Lung (tissue), 12 donors: ENCODE measurements around the gene SLC22A12. TPM values are rescaled to one million over a fixed set of nuclear protein-coding genes. Genes with fewer than 3 reads are reported as not detected.

ENCODE experiments used
- ATAC-seq: fragments of 200-7000 bp; cut with Tn5 transposase; one replicate; pipeline ENCODE4 v1.9.1; 2020; ENCODE audit warnings: moderate number of reproducible peaks; ENCODE audit not compliant: insufficient read depth, low FRiP score
- DNase-seq, 3 donors: peaks; one replicate each; pipeline ENCODE4 v3.0.0-alpha.2; 2013 to 2017
- H3K27ac ChIP-seq, 2 donors: one replicate each; pipeline ENCODE4 v1.5.1; 2013; ENCODE audit warnings: mild to moderate bottlenecking in 2 of 2, moderate library complexity in 2 of 2, control low read depth in 1 of 2, inconsistent platforms in 1 of 2, low read depth in 1 of 2, low read length in 1 of 2
- H3K27me3 ChIP-seq, 3 donors: one replicate each; pipeline ENCODE4 v1.5.1; 2013; ENCODE audit warnings: low read length in 2 of 3; ENCODE audit not compliant: control insufficient read depth in 3 of 3, insufficient read depth in 3 of 3
- H3K36me3 ChIP-seq, 4 donors: one replicate each; pipeline ENCODE4 v1.5.1; 2013; ENCODE audit warnings: low read length in 4 of 4, mild to moderate bottlenecking in 1 of 4, moderate library complexity in 1 of 4; ENCODE audit not compliant: control insufficient read depth in 4 of 4, insufficient read depth in 4 of 4
- H3K4me1 ChIP-seq, 5 donors: one replicate each; pipeline ENCODE4 v1.5.1; 2013; ENCODE audit warnings: low read length in 5 of 5, mild to moderate bottlenecking in 2 of 5, moderate library complexity in 1 of 5; ENCODE audit not compliant: control insufficient read depth in 5 of 5, insufficient read depth in 5 of 5
- H3K4me3 ChIP-seq: one replicate; pipeline ENCODE4 v1.5.1; 2013; ENCODE audit warnings: mild to moderate bottlenecking, control low read depth, moderate library complexity
- H3K9ac ChIP-seq, 2 donors: one replicate each; pipeline ENCODE4 v1.5.1; 2013; ENCODE audit warnings: low read length in 2 of 2, control low read depth in 1 of 2; ENCODE audit not compliant: insufficient read depth in 1 of 2
- H3K9me3 ChIP-seq, 4 donors: one replicate each; pipeline ENCODE4 v1.5.1; 2013; ENCODE audit warnings: low read length in 3 of 4, mild to moderate bottlenecking in 1 of 4, moderate library complexity in 1 of 4; ENCODE audit not compliant: control insufficient read depth in 4 of 4, insufficient read depth in 3 of 4
- CTCF ChIP-seq: IDR thresholded peaks from 2 replicates; pipeline ENCODE4 v1.5.1; 2012; ENCODE audit warnings: mild to moderate bottlenecking; ENCODE audit errors: control extremely low read depth, extremely low read depth
- WGBS, 2 donors: extraction: QIAGEN DNeasy Blood & Tissue Kit; methylation state at CpG; one replicate each; pipeline ENCODE4 v1.1.7; 2013; 5-methylcytosine and 5-hydroxymethylcytosine counted together
- polyA plus RNA-seq, 2 donors: library from polyadenylated mRNA; stranded (reverse); fragments of 200-250 nt; gene quantifications; one replicate each; pipeline ENCODE4 v1.2.1, GENCODE V29; 2013
- total RNA-seq, 2 donors: library from RNA; depleted of rRNA in 1 of 2; stranded (reverse); fragments of >200 nt in 1 of 2; gene quantifications; one replicate each; pipeline ENCODE4 v1.2.1, GENCODE V29; 2014 to 2021
- donor health status: control.
- donor health status: control.
- donor health status: Bipolar disorder and iron deficiency.
- donor health status: healthy.
- donor health status: DM: yes; HTN: yes; CAD: no.

SLC22A12 gene
- total and polyA plus RNA-seq, 4 donors: not detected

GRCh38 chr11:64609436-64610047, 18.5 kb downstream of the SLC22A12 start:
- H3K4me3 ChIP-seq: no peak overlapping the region
- H3K27me3 ChIP-seq: peaks cover 0 to 8% (median 0%) of the 10 kb centered on the region in 3 donors
- TF ChIP-seq CTCF: no peak
- DNase-seq: no peak
- H3K9me3 ChIP-seq: no peaks in the 10 kb centered on the region
- peaks cover 0 to 6% (median 0%) of the 10 kb centered on the region in 5 donors for H3K4me1 ChIP-seq
- no peak for ATAC-seq
- no peaks in the 10 kb centered on the region for H3K36me3 ChIP-seq
- H3K27ac ChIP-seq: no peak overlapping the region
- WGBS, 2 donors: 70 to 75% methylated on average over 5 of the region's 5 CpGs
- H3K9ac ChIP-seq: no peak overlapping the region

- H3K4me3 ChIP-seq: no peak overlapping the region
- H3K9ac ChIP-seq: no peak overlapping the region
- no peak overlapping the region for H3K27ac ChIP-seq
- no peak for DNase-seq
- no peaks in the 10 kb centered on the region for H3K9me3 ChIP-seq
- H3K36me3 ChIP-seq: peaks cover 0 to 4% (median 0%) of the 10 kb centered on the region in 4 donors
- ATAC-seq: no peak
- peaks cover 0 to 8% (median 0%) of the 10 kb centered on the region in 3 donors for H3K27me3 ChIP-seq
- 96 to 98% methylated on average over 3 of the region's 3 CpGs for WGBS, 2 donors
- H3K4me1 ChIP-seq: peaks cover 0 to 6% (median 0%) of the 10 kb centered on the region in 5 donors
- no peak for TF ChIP-seq CTCF
Measured at GRCh38 chr11:64610596-64610995, 19.6 kb downstream of the SLC22A12 start.

DNA sequence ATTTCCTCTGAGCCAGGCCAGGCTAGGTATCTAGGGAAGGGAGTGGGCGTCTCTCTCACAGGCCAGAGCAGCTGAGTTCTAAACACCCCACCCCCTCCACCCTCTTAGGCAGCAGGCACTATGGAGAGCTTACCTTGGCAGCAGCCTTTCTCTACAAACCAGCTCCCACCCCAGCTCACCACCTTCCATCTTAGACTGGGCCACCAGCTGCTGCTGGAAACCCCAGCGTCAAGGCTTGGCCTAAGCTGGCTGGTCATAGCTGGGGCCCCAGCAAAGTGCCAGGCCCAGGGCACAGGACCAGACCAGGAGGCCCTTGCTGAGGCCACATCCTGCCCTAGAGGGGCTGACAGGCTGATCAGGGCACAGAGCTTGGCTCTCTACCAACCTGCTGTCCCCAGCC, 20.2 kb downstream of the SLC22A12 start:
- no peak for TF ChIP-seq CTCF
- no peak overlapping the region for H3K9ac ChIP-seq
- no peak overlapping the region for H3K4me3 ChIP-seq
- peaks cover 0 to 6% (median 0%) of the 10 kb centered on the region in 5 donors for H3K4me1 ChIP-seq
- H3K27me3 ChIP-seq: peaks cover 0 to 6% (median 0%) of the 10 kb centered on the region in 3 donors
- H3K36me3 ChIP-seq: peaks cover 0 to 10% (median 0%) of the 10 kb centered on the region in 4 donors
- 86 to 91% methylated on average over 2 of the region's 2 CpGs for WGBS, 2 donors
- DNase-seq (no peak), ATAC-seq (no peak)
- no peaks in the 10 kb centered on the region for H3K9me3 ChIP-seq
- no peak overlapping the region for H3K27ac ChIP-seq
